NCI-H82 treated with DMSO at 0.1 percent for 48 hours (cell line): ENCODE results near the gene SDCBP2.

Experiments used
- DNase-seq: peaks from one replicate; lab custom pipeline; 2025; ENCODE audit not compliant: unreplicated experiment; lab: John Stamatoyannopoulos, UW

The SDCBP2 gene

GRCh38 chr20:1298888-1299511 is 29.9 kb downstream of the SDCBP2 start:
- DNase-seq = no peak

GRCh38 chr20:1298166-1298565 is 30.8 kb downstream of the SDCBP2 start:
- DNase-seq = no peak

DNA sequence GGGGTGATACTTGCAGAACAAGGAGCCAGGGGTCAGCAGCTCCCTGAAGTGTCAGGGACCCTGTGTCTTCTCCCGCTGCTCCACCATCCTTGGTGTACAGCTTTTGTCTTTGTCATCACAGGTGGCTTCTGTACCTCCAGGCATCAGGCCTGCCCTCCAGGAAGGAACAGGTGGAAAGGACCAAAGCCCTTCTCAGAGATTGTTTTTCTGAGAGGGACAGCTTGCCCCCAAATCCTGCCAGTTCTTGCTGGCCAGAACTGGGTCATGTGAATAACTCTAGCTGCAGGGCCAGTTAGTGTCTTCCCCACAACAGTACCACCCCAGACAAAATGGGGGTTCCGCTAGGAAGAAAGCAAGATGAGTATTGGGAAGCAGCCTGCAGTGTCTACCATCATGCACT is 31.5 kb downstream of the SDCBP2 start:
- DNase-seq = no peak

DNA sequence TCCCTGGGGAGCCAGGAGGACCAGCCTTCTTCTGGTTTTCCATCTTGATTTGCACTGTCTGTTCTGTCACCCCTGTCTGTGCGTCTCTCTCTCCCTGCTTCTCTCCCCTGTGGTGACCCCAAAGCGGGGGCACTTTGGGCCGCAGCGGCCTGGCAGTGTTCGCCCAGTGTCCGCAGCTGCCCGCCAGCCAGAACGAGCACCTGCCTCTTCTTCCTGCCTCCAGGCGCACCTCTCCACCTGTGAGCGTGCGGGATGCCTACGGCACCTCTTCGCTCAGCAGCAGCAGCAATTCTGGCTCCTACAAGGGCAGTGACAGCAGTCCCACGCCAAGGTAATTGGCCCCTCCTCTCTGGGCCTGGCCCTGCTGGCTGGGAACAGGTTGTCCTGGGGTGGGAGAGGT is 32.0 kb downstream of the SDCBP2 start:
- no peak for DNase-seq

GRCh38 chr20:1296117-1296610 is 32.8 kb downstream of the SDCBP2 start:
- DNase-seq = no peak

- DNase-seq = no peak
These were observed 33.5 kb downstream of the SDCBP2 start for GRCh38 chr20:1295276-1295930.

DNA sequence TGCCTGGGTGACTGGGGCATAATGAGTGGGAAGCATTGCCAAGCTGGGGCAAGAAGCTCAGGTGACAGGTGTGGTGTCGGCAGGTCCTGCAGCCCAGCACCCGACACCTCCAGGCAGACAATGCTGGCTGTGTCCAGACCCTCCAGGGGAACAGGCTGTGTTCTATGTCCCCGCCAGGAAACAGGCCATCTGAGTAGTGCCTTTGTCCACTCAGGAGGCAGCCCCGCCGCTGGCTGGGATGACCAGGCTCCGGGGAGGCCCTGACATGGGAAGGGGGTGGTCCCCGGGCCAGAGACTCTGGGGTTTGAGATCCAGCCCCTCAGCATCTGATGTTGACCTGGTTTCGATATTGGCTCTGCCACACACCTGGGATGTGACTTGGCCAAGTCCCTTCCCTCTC is 34.4 kb downstream of the SDCBP2 start:
- no peak for DNase-seq

DNA sequence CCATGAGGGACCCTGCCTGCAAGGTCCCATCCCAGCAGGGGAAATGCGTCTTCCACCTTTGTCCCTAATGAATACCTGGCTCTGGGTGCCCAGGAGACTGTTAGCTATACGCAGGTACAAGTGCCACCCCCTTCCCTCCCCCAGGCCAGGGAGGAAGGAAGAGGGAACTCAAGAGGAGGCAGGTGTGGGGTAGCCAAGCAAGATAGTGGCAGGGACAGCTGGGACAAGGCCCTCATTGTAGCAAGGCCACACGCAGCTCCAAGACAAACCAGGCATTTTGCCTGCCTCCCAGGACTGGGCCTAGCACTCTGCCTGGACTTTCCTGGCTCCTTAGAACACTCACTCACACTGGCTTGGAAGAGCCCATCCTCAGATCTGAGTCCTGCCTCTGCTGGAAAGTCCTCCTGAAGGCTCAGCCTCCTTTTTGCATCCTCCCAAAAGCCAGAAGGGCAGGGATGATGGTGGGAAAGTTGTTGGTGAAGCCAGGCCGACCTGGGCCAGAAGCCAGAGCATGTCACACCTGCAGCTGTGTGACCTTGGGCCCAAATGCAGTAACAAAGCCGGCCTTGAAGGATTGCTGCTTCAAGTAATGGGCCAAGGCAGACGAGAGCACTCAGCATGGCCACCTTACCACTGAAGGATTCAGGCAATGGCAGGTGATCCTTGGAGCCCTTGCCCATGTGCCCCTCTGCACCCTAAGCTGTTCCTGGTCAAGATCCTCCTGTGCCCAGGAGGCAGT is 35.1 kb downstream of the SDCBP2 start:
- DNase-seq = no peak

DNA sequence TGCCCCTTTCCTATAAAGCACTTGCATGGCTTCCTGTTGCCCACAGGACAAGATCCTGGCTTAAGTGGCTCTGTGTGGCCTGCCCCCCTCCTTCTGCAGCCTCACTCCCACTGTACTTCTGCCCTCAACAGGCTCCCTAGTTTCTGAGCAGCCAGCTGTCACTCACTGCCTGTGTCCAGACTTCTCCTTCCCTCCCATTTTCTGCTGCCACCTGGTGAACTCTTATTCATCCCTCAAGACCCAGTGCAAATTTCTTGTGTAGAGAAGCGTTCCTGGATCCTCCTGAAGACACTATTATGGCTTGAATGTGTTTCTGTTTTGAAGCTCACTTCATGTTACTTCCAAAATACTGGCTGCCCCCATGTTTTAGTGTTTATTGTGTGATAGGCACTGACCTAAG is 36.3 kb downstream of the SDCBP2 start:
- no peak for DNase-seq

DNA sequence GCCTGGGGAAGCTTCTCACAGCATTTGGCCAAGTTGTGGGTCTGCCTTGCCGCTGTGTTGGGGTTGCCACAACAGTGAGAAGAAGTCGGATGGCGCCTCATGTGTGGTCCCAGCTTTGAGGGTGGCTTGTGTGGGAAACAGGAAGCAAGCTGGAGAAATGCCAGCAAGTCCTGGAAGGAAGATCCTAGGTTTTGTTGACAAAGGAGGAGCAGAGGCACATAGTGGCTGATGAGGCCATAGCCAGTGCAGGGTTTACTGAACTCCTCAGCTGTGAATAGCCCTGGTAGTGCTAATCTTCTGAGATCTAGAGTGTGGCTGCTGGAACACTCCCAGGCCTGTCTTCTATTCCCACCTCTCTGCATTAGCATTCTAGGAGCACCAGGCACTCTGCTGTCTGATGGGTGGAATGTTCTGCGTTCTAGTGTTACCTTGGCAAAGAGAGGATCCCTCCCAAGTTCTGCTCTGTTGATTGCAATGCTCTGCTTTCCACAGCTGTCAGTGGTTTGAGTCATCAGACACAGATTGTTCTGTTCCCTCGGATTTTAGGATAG is 37.7 kb downstream of the SDCBP2 start:
- DNase-seq = no peak

DNA sequence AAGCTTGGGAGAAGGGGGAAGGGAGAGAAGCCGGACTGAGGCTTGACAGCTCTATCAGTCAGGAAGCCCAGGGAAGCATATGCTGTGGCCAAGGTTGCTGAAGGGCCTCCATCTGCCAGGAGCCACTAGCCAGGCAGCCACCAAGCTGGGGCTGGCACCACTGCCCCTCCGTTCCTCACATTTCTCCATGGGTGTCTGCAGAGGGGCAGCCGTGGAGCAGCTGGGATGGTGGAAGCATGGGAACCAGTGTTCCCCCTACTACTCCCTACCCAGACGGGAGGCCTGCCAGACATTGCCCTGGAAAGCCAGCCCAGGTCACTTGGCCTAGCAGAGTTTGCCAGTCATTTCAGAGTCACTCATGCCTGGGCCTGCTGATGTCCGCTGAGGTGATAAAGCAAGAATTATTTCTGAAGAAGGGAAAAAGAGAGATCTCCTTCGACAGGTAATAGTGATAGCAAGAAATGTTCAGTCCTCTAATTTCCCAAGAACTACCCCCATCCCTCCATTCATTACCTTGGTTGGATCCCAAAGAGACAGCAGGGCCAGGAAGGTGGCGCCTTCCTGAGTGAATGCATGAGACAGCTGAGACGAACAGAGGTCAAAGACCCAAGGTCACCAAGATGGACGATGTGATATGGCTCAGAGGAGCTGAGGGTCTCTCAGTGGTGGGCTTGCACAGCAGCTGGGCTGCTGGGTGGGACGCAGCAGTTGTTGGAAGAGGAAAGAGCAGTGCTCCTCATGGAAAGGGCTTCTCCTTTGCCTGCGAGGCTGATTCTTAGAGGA is 41.0 kb downstream of the SDCBP2 start:
- DNase-seq = no peak

GRCh38 chr20:1287306-1287705 is 41.6 kb downstream of the SDCBP2 start:
- DNase-seq = no peak

GRCh38 chr20:1286267-1287024 is 42.5 kb downstream of the SDCBP2 start:
- DNase-seq = no peak

- DNase-seq = no peak
These were observed 45.1 kb downstream of the SDCBP2 start for GRCh38 chr20:1283522-1284510.

- DNase-seq = no peak
These were observed 46.0 kb downstream of the SDCBP2 start for GRCh38 chr20:1282966-1283365.

DNA sequence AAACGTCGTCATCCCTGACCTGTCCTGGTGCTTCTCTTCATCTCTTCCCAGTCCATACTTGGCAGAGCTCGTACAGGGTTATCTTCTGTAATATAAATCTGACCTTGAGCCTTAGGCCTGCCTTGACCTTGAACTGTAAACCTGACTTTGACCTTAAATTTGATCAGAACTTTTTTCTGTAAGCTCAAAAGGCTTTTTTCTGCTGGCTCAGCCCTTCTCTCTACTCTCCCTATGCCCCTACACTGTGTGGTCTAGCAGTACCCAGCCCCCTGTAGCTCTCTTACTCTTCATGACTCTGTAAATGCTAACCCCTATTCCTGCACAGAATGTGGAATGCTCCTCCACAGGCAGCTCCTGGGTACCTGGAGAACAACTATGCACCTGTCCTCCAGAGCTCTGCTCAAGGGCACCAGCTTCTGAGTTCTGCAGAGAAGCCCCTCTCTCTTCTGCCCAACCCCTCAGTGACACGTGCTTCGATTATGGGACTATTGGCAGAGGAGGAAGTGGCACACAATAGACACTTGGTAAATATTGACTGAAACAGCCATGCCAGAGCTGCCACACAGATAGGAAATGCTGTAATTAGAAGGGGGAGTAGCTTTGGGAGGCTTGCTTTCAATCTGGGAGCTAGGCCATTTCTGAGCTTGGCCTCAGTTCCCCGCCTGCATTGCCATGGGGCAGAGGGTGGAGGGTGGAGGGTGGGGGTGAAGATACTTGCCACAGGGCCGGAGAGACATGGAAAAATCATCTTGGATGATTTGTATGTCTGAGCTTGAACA is 47.5 kb downstream of the SDCBP2 start:
- DNase-seq = no peak

- DNase-seq = no peak
These were observed 48.5 kb downstream of the SDCBP2 start for GRCh38 chr20:1280195-1281102.
